Gastroesophageal sphincter (tissue), 3 donors: ENCODE measurements around the gene CRYL1.

Experiments
- CTCF ChIP-seq, 4 experiments: fragments of 200-600 bp in 2 of 4; fragments of 450-650 bp in 2 of 4; sonication (generic) in 1 of 4; IDR thresholded peaks; one replicate each; pipeline ENCODE4 v1.5.1; 2017 to 2019; ENCODE audit warnings: antibody characterized with exemption in 4 of 4, mild to moderate bottlenecking in 2 of 4, moderate library complexity in 2 of 4
- EP300 ChIP-seq: sonication (generic); formaldehyde crosslinking; IDR thresholded peaks from one replicate; pipeline ENCODE4 v1.6.1; 2017; ENCODE audit warnings: antibody characterized with exemption, mild to moderate bottlenecking
- POLR2A ChIP-seq, 2 donors: fragments of 450-650 bp; IDR thresholded peaks; one replicate each; pipeline ENCODE4 v1.6.1; 2017; ENCODE audit warnings: antibody characterized with exemption in 2 of 2, mild to moderate bottlenecking in 2 of 2, moderate library complexity in 1 of 2
- POLR2AphosphoS5 ChIP-seq: sonication (generic); formaldehyde crosslinking; IDR thresholded peaks from one replicate; pipeline ENCODE4 v1.6.1; 2017; ENCODE audit warnings: antibody characterized with exemption

DNA sequence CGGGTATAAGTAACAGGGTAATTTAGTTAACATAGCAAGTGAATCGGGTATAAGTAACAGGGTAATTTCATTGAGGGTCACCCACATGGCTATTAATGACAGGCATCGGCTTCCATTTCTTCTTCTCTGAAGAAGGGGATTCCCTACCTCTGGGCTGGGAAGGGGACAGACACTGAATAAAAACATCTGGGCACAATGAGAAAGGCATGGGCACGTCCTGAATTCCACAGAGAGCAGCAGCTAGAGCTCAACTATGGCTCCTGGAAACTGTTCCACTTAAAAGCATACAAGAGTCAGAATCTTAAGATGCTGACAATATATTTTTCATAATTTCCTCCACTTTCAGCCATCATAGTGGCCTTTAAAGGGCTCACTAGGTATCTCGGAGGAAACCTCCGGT lies 51.8 kb downstream of the CRYL1 start:
- TF ChIP-seq CTCF (IDR thresholded peaks at IDR 0.05) = no peak
- TF ChIP-seq POLR2A (IDR thresholded peaks at IDR 0.05) = no peak
- no peak for TF ChIP-seq POLR2AphosphoS5
- TF ChIP-seq EP300 = no peak
